ENCODE results near the gene SPINK6.

The SPINK6 gene

DNA sequence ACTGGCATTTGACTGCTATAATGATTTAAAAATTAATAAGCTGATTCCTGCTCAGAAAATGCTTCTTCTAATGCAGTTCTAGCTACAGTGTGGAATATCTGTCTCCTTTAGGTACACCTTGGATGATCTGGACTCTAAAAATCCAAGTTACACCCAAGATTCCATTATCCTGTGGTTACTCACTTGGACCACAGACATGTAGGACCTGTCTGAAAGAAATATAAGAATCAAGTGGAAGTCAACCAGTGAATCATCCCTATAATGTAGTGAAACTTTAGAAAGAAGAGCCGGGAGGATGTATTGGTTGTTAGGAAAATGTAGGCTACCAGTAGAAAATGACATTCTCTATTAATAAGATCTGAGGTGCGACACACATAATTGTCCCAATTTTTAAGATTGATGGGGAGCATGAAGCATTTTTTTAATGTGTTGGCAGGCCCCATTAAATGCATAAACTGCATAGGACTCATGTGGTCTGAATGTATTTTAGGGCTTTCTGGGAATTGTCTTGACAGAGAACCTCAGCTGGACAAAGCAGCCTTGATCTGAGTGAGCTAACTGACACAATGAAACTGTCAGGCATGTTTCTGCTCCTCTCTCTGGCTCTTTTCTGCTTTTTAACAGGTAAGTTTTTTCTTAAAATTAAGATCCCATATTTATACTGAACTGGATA, at the start of gene SPINK6:
Gene SPINK6, plus strand, starts transcription at position 512 of the 673 bp plus-strand sequence. Its CDS starts 55 bp downstream, at position 567.
- no peak for DNase-seq (ENCODE audit: low spot score)

- DNase-seq (ENCODE audit: low spot score), result no peak
Measured at GRCh38 chr5:148156609-148157008, 46.2 kb upstream of the SPINK6 start.

DNA sequence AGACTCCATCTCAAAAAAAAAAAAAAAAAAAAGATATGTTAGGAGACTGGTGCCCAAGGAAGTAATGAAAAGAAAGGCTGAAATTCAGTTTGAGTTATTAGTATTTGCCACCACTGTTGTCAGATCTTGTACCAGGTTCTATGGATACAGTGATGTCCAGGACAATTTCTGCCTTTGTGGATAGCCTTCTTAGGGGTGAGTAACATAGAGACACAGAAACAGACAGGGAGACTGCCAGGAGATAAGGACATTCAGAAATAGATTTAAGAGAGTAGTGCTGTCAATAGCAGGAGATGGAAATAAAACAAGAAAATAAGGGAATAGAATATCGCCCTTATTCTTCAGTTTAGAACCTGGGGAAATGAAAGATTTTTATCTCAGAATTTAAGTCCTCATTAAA, 40.8 kb upstream of the SPINK6 start:
- DNase-seq (ENCODE audit: low spot score), result no peak

GRCh38 chr5:148163345-148163744, 39.5 kb upstream of the SPINK6 start:
- DNase-seq (ENCODE audit: low spot score), result no peak

- no peak for DNase-seq (ENCODE audit: low spot score)
Measured at GRCh38 chr5:148166550-148167283, 36.1 kb upstream of the SPINK6 start.

- no peak for DNase-seq (ENCODE audit: low spot score)
Measured at GRCh38 chr5:148168246-148168645, 34.6 kb upstream of the SPINK6 start, which contains the start of gene SPINK14. SPINK14 (plus strand) TSS chr5:148168546; CDS start chr5:148169733, 1,187 bp downstream.

- DNase-seq (ENCODE audit: low spot score), result no peak
Measured at GRCh38 chr5:148172377-148172776, 30.5 kb upstream of the SPINK6 start.

- DNase-seq (ENCODE audit: low spot score), result peak; percentile 24
Measured at GRCh38 chr5:148176480-148176879, 26.4 kb upstream of the SPINK6 start.

DNA sequence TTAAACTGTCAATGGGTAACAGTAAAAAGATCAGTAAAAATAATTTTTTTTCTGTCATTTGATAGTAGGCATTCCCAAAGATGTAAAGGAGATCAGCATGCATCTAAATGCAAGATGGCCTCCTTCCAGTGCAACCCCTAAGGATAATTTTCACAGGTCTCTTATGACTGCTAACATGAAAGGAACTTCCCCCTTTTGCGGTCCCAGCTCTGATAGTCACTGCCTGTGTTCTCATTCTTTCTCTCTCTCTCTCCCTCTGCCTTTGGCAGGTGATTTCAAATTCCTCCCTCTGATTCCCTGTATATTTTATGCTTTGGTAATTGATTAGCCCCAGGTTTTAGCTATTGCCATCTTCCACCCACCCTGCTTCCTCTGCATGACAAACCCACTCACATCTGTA, 25.6 kb upstream of the SPINK6 start:
- no peak for DNase-seq (ENCODE audit: low spot score)

DNA sequence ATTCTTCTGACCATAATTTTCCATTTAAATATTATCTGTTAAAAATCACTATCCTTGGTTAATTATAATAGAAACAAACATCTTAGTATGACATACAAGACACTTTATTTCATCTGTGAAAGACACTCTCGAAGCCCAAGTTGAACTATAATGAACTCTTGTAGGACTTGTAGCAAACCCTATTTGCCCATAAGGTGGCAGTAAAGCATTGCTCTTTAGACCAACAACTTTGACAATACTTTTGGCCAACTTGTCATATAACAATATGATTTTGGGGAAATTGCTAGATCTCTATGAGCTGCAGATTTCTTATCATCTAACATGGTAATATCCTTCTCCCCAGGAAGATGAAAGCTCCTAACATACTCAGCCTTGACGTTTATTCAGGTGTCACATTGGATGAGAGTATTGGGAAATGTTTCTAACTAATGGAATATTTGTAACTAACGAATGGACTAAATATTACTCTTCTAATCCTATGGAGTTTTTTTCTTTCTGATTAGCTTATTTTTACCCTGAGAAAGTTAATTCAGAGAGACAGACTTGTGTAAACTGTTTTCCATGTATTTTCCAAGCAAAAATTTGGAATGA, 23.5 kb upstream of the SPINK6 start:
- DNase-seq (ENCODE audit: low spot score), result no peak

DNA sequence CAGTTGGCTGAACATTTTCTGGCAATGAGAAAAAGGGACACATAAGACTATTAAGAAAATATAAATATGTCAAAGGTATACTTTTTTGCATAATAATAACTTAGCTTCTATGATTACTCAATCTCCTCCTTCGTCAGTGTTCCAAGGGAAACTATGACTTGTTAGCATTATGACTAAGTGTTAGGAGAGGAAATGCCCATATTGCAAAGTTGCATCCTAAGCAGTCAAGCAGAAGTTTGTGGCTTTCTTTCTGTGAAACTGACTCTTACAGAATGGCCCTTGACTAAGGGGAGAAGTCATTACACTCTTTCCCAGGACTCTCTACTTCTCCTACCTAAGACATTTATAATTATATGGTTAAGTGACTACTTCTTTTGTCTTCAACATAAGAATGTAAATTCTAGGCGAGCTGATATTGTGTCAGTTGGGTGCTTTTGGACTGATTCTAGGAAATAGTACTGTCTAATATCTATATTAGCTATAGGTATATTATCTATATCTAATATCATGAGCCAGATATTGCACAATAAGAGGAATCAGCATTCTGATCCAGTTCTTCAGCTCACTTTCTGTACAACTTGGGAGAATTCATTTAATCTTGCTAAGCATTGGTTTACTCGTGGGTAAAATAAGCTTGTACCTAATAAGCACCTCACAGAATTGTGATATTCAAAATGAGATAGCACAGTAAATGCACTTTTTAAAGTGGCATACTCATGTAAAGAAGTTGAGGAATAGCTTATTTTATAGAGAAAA, 16.4 kb upstream of the SPINK6 start:
- no peak for DNase-seq (ENCODE audit: low spot score)

GRCh38 chr5:148191010-148191409, 11.8 kb upstream of the SPINK6 start:
- no peak for DNase-seq (ENCODE audit: low spot score)

- no peak for DNase-seq (ENCODE audit: low spot score)
Measured at GRCh38 chr5:148193202-148193601, 9.6 kb upstream of the SPINK6 start.

DNA sequence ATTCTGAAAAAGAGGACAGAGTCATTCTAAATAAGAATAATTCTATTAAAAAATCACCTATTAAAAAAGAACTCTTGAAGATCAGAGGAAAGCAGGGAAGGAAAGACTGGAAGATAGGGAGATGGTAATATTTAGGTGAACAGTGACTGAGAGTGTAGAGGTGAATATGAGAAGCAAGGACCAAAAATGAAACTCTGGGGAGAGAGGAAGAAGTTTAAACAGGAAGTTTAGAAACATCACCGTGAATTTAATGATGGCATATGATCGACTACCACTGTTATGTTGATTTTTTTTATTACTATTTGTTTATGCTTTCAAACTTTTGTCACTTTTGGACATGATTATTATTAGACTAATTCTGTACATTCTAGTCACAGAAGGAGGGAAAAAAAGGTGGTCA, 1.7 kb upstream of the SPINK6 start:
- DNase-seq (ENCODE audit: low spot score), result no peak

DNA sequence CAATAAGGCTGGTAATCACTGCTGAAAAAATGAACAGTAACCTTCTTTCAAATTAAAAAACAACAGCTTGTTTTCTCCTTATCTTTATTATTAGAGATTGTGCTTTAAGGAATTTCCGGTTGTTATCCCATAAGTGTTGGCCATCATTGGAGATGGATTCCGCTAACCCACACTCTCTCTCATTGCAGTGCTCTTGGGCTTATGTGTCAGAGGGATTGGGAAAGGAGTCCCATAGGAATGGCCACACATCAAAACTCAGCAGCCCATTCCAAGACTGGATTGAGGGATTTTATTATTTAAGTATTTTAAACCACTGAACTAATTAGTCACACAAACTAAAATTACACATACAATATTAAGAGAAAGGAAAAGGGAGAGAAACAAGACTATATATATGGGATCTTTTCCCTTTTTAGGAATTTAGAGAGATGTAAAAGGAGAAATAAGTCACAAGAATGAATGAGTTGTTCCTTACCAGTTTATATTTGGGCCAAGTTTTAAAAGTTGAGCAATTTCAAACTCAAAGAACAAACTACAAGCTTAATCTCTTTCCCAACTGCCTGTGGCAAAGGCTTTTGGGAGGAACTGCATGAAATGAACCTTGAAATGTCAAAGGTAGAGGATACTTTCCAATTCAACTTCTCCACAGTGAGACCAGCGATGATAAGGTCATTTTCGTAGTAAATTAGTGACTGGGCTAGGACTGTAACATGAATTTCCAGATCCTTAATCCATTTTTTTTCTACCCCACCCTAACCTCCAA, 2.4 kb downstream of the SPINK6 start:
- no peak for DNase-seq (ENCODE audit: low spot score)

DNA sequence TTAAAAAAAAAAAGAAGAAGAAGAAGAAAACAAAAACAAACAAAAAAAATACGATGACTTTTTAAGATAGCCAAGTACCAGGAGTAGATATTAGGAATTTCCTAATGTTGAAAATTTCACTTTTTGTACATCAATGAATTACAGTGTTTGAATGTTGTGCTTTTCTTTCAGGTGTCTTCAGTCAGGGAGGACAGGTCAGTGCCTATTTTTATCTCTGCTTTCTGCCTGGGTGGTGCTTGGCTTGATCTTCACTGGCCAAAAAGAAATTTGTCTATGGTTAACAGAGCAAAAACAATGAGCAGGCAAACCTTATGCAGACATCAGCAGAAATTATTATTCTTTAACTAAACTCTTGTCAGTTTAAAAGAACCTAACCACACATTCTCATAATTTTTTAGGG, 3.0 kb downstream of the SPINK6 start:
- DNase-seq (ENCODE audit: low spot score), result no peak

GRCh38 chr5:148206620-148207019, 3.8 kb downstream of the SPINK6 start:
- no peak for DNase-seq (ENCODE audit: low spot score)

GRCh38 chr5:148208226-148208625, 5.4 kb downstream of the SPINK6 start:
- DNase-seq (ENCODE audit: low spot score), result no peak

DNA sequence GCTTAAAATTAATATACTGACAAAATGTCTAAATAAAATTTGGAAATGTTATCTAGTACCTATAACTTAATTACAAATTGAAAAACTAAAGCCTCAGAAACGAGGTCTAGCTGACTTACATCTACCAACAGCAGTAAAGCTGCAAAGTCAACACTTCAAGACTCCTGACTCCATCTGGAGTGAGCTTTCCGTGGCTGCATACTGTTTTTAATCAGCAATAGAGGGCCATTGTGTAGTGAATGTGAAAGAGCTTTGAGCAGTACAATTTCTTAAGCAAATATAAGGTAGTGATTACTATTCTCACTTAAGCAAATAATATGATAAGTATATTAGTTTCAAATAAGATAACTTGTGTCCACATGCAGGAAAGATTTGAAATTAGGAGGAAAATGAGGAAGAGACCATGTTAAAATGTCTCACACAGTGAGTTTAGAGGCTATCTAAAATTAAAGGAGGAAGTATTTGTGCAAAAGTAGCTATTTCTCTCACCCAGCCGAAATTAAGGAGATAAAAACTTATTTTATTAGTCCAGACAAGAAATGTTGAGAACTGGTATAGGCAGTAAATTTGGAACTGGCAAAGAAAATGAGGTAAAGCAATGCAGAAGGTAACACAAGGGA, 6.4 kb downstream of the SPINK6 start:
- no peak for DNase-seq (ENCODE audit: low spot score)

DNA sequence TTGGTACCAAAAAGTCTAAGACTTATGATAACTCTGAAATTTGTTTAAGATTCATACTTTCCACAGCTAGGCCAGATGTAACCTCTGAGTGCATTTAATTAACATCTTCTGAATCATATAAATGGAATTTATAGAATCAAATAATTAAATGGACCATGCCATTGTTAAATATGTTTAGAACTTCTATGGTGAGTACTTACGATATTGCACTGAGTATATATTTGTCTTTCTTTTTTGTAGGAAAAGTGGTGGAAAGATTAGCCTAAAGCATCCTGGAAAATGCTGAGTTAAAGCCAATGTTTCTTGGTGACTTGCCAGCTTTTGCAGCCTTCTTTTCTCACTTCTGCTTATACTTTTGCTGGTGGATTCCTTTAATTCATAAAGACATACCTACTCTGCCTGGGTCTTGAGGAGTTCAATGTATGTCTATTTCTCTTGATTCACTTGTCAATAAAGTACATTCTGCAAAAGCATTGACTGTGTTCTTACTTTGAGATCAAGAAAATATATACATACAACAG, 11.9 kb downstream of the SPINK6 start:
- DNase-seq (ENCODE audit: low spot score), result no peak

DNA sequence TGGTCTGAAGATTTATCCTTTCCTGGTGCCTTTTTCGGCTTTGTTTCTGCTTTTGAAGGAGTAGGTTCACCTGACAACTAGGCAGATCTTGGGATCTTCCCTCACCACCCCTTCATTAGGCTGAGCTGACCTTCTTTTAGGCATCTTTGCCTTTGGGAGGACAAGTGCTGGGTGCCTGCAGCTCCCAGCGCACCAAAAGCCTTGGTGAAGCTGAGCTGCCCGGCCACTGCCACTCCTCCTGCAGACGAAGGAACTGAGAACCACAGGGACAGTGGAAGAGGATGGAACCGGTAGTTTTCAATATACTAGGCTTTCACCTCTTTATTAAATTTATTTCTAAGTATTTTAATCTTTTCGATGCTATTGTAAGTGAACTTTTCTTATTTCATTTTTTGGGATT, 18.7 kb downstream of the SPINK6 start:
- DNase-seq (ENCODE audit: low spot score), result no peak

Data from D341Med (cell line).